HCT116 (cell line): ENCODE results near the gene THEMIS2.

Experiments used
- RAD21 ChIP-seq: IDR thresholded peaks from 2 replicates; pipeline ENCODE4 v1.6.1; 2012; ENCODE audit warnings: low read depth, mild to moderate bottlenecking
- TCF7L2 ChIP-seq: IDR thresholded peaks from 2 replicates; pipeline ENCODE4 v1.7.0; 2011; ENCODE audit warnings: borderline replicate concordance, inconsistent platforms; ENCODE audit not compliant: insufficient read depth, insufficient read length; ENCODE audit errors: extremely low read depth
- YY1 ChIP-seq: IDR thresholded peaks from 2 replicates; pipeline ENCODE4 v1.6.1; 2011; ENCODE audit warnings: low read length, low read depth, moderate library complexity, mild to moderate bottlenecking; ENCODE audit not compliant: insufficient replicate concordance; ENCODE audit errors: extremely low read depth
- TF ChIP-seq, protein P1 (sequence below), 3 experiments: fragments of 200-600 bp in 1 of 3; sonication (generic) in 1 of 3; IDR thresholded peaks in 2 of 3; conservative IDR thresholded peaks in 1 of 3; 2 replicates each; pipeline ENCODE4 v1.5.1; 2012 to 2017; ENCODE audit warnings: low read depth in 2 of 3, low read length in 2 of 3, antibody characterized with exemption in 1 of 3, borderline replicate concordance in 1 of 3, control low read depth in 1 of 3, mild to moderate bottlenecking in 1 of 3, mixed read lengths in 1 of 3, mixed run types in 1 of 3, moderate library complexity in 1 of 3; ENCODE audit not compliant: insufficient read depth in 1 of 3
- TF ChIP-seq, protein P2 (sequence below): IDR thresholded peaks from 2 replicates; pipeline ENCODE4 v1.6.1; 2012
- TF ChIP-seq, protein P3 (sequence below): IDR thresholded peaks from 2 replicates; pipeline ENCODE4 v1.6.1; 2012; ENCODE audit warnings: low read depth

DNA sequence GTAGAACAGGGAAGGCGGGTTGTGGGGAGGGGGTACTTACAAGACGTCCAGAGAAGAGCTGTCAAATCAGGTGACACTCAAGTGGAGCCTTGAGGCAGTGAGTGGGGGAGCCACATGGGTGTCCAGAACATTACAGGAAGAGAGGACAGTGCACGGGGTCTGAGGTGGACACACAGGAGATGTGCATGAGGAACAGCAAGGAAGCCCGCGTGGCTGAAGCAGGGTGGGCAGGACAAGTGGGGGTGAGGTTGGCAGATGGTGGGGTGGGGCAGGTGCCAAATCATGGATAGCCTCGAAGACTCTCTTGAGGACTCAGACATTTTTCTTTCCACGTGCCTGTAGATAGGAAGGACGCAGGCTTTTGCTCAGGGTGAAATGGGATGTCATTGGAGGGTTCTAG is 63.4 kb downstream of the THEMIS2 start:
- TF ChIP-seq YY1: no peak
- TF ChIP-seq, protein P1, sequence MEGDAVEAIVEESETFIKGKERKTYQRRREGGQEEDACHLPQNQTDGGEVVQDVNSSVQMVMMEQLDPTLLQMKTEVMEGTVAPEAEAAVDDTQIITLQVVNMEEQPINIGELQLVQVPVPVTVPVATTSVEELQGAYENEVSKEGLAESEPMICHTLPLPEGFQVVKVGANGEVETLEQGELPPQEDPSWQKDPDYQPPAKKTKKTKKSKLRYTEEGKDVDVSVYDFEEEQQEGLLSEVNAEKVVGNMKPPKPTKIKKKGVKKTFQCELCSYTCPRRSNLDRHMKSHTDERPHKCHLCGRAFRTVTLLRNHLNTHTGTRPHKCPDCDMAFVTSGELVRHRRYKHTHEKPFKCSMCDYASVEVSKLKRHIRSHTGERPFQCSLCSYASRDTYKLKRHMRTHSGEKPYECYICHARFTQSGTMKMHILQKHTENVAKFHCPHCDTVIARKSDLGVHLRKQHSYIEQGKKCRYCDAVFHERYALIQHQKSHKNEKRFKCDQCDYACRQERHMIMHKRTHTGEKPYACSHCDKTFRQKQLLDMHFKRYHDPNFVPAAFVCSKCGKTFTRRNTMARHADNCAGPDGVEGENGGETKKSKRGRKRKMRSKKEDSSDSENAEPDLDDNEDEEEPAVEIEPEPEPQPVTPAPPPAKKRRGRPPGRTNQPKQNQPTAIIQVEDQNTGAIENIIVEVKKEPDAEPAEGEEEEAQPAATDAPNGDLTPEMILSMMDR (IDR thresholded peaks at IDR 0.05 in 2 of 3, conservative IDR thresholded peaks at IDR 0.05 in 1 of 3; ENCODE audit: borderline replicate concordance in 1 of 3, insufficient read depth in 1 of 3, low read depth in 2 of 3, low read length in 2 of 3): no peak
- TF ChIP-seq, protein P2, sequence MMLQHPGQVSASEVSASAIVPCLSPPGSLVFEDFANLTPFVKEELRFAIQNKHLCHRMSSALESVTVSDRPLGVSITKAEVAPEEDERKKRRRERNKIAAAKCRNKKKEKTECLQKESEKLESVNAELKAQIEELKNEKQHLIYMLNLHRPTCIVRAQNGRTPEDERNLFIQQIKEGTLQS: no peak
- no peak for TF ChIP-seq TCF7L2
- no peak for TF ChIP-seq RAD21
- TF ChIP-seq, protein P3, sequence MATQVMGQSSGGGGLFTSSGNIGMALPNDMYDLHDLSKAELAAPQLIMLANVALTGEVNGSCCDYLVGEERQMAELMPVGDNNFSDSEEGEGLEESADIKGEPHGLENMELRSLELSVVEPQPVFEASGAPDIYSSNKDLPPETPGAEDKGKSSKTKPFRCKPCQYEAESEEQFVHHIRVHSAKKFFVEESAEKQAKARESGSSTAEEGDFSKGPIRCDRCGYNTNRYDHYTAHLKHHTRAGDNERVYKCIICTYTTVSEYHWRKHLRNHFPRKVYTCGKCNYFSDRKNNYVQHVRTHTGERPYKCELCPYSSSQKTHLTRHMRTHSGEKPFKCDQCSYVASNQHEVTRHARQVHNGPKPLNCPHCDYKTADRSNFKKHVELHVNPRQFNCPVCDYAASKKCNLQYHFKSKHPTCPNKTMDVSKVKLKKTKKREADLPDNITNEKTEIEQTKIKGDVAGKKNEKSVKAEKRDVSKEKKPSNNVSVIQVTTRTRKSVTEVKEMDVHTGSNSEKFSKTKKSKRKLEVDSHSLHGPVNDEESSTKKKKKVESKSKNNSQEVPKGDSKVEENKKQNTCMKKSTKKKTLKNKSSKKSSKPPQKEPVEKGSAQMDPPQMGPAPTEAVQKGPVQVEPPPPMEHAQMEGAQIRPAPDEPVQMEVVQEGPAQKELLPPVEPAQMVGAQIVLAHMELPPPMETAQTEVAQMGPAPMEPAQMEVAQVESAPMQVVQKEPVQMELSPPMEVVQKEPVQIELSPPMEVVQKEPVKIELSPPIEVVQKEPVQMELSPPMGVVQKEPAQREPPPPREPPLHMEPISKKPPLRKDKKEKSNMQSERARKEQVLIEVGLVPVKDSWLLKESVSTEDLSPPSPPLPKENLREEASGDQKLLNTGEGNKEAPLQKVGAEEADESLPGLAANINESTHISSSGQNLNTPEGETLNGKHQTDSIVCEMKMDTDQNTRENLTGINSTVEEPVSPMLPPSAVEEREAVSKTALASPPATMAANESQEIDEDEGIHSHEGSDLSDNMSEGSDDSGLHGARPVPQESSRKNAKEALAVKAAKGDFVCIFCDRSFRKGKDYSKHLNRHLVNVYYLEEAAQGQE: no peak
